ENCODE results near the gene UBE2QL1.

GRCh38 chr5:6443326-6443725 lies 5.3 kb upstream of the UBE2QL1 start:
- TF ChIP-seq CTCF (conservative IDR thresholded peaks at IDR 0.05; ENCODE audit: low read length): no peak
- TF ChIP-seq EZH2phosphoT487 (IDR thresholded peaks at IDR 0.05; ENCODE audit: borderline replicate concordance, low read depth, low read length): no peak
